Epithelial cell of proximal tubule (primary cell): ENCODE measurements around the gene GATD1. TPM values are rescaled to one million over a fixed set of nuclear protein-coding genes. Genes with fewer than 3 reads are reported as not detected.

Experiments used
- DNase-seq: peaks from one replicate; pipeline ENCODE4 v3.0.0-alpha.2; 2011; ENCODE audit warnings: low read depth
- H3K4me3 ChIP-seq: 2 replicates; pipeline ENCODE4 v1.5.1; 2011; ENCODE audit warnings: low read depth, mild to moderate bottlenecking, low read length
- CTCF ChIP-seq: conservative IDR thresholded peaks from 2 replicates; pipeline ENCODE4 v1.5.1; 2012; ENCODE audit warnings: low read depth, mild to moderate bottlenecking, low read length
- total RNA-seq: library from RNA; depleted of rRNA; stranded (reverse); fragments of >200 nt; gene quantifications from 2 replicates; pipeline ENCODE4 v1.2.3, GENCODE V29; 2015

Gene GATD1
- total RNA-seq, 1 donor from 2014 or later: 68.8 TPM

GRCh38 chr11:782264-783174 lies 5.2 kb upstream of the GATD1 start:
- no peak for TF ChIP-seq CTCF
- no peak overlapping the region for H3K4me3 ChIP-seq
- DNase-seq: no peak

- no peak for TF ChIP-seq CTCF
- H3K4me3 ChIP-seq: no peak overlapping the region
- DNase-seq: no peak
These were observed 2.8 kb upstream of the GATD1 start for GRCh38 chr11:779955-780532.

GRCh38 chr11:778976-779954 lies 2.0 kb upstream of the GATD1 start:
- TF ChIP-seq CTCF: no peak
- H3K4me3 ChIP-seq: no peak overlapping the region
- no peak for DNase-seq

GRCh38 chr11:776561-777287 lies 563 bp downstream of the GATD1 start:
- peak overlapping the region; percentile 79 for H3K4me3 ChIP-seq
- no peak for TF ChIP-seq CTCF
- DNase-seq: no peak

- no peak for DNase-seq
- no peak for TF ChIP-seq CTCF
- H3K4me3 ChIP-seq: peak overlapping the region; percentile 79
These were observed 1.1 kb downstream of the GATD1 start for GRCh38 chr11:776263-776560.

GRCh38 chr11:774873-775592 lies 2.3 kb downstream of the GATD1 start:
- H3K4me3 ChIP-seq: peak overlapping the region; percentile 79

More at GRCh38 chr11:774873-775592, 2.3 kb downstream of the GATD1 start:
- no peak for DNase-seq
- peak; percentile 9 for TF ChIP-seq CTCF
